ENCODE measurements around the gene SAT1. TPM values are rescaled to one million over a fixed set of nuclear protein-coding genes. Genes with fewer than 3 reads are reported as not detected.

The SAT1 gene
- total RNA-seq, 1 donor from 2014 or later: 716 TPM

DNA sequence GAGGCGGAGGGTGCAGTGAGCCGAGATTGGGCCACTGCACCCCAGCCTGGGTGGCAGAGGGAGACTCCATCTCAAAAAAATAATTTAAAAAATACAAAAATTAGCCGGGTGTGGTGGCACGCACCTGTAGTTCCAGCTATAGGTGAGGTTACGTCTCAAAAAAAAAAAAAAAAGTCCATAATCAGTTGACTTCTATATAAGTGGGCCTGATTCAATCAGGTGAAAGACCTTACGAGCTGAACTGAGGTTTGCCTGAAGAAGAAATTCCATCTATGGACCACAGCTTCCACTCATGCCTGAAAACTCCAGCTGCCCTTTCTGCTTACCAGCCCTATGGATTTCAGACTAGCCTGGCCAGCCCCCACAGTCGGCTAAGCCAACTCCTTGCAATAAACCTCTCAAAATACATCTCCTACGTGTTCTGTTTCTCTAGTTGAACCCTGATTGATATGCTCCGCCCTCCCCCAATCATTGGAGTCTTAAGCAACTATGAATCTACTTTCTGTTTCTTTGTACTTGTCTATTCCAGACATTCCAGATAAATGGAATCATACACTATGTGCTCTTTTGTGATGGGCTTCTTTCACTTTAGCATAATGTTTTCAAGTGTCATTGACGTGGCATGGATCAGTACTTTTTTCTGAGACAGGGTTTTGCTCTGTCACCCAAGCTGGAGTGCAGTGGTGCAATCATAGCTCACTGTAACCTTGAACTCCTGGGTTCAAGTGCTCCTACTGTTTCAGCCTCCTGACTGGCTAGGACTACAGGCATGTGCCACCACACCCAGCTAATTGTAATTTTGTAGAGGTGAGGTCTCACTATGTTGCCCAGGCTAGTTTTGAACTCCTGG lies 36.6 kb downstream of the SAT1 start:
- DNase-seq (no peak), ATAC-seq (peak in 1 of 2 donors; percentile 51)
- Histone ChIP-seq H3K27me3 (ENCODE audit: low read depth) (no peaks in the 10 kb centered on the region), H3K4me3 (no peak overlapping the region), H3K27ac (no peak overlapping the region), H3K36me3 (no peaks in the 10 kb centered on the region), H3K4me1 (no peaks in the 10 kb centered on the region), H3K9me3 (no peaks in the 10 kb centered on the region)
- TF ChIP-seq, protein P1, sequence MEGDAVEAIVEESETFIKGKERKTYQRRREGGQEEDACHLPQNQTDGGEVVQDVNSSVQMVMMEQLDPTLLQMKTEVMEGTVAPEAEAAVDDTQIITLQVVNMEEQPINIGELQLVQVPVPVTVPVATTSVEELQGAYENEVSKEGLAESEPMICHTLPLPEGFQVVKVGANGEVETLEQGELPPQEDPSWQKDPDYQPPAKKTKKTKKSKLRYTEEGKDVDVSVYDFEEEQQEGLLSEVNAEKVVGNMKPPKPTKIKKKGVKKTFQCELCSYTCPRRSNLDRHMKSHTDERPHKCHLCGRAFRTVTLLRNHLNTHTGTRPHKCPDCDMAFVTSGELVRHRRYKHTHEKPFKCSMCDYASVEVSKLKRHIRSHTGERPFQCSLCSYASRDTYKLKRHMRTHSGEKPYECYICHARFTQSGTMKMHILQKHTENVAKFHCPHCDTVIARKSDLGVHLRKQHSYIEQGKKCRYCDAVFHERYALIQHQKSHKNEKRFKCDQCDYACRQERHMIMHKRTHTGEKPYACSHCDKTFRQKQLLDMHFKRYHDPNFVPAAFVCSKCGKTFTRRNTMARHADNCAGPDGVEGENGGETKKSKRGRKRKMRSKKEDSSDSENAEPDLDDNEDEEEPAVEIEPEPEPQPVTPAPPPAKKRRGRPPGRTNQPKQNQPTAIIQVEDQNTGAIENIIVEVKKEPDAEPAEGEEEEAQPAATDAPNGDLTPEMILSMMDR (IDR thresholded peaks at IDR 0.05): no peak
- intact Hi-C loops (cut with DNase I): no loop called here

DNA sequence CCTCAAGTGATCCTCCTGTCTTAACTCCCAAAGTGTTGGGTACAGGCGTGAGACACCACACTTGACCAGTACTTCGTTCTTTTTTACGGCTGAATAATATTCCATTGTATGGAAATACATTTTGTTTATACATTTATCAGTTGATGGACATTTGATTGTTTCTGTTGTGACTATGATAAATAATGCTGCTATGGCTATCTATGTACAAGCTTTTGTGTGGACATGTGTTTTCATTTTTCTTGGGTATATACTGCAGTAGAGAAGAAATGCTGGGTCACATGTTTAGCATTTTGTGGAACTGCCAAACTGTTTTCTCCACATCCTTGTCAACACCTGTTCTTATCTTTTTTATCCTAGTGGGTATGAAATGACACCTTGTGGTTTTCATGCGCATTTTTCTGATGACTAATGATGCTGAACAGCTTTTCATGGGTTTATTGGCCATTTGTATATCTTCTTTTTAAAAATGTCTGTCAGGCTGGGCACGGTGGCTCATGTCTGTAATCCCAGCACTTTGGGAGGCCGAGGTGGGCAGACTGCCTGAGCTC lies 37.3 kb downstream of the SAT1 start:
- H3K27ac ChIP-seq: no peak overlapping the region
- TF ChIP-seq, protein P1 (IDR thresholded peaks at IDR 0.05): no peak
- ATAC-seq (no peak), DNase-seq (no peak)
- no peaks in the 10 kb centered on the region for H3K4me1 ChIP-seq
- intact Hi-C loops (cut with DNase I): no loop called here
- H3K4me3 ChIP-seq: no peak overlapping the region
- H3K27me3 ChIP-seq (ENCODE audit: low read depth): no peaks in the 10 kb centered on the region
- H3K9me3 ChIP-seq: no peaks in the 10 kb centered on the region
- no peaks in the 10 kb centered on the region for H3K36me3 ChIP-seq

DNA sequence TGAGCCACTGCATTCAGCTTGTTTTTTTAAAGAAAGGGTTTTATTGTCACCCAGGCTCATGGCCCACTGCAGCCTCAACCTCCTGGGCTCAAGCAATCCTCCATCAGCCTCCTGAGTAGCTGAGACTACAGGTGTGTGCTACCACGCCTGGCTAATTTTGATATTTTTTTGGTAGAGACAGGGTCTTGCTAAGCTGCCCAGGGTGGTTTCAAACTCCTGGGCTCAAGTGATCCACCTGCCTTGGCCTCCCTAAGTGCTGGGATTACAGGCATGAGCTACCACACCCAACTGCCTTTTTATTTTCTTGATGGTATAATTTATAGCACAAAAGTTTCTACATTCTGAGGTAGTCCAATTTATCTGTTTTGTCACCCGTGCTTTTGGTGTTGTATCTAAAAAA lies 38.9 kb downstream of the SAT1 start:
- ATAC-seq: no peak
- DNase-seq: no peak
- Histone ChIP-seq H3K4me3 (no peak overlapping the region), H3K27me3 (ENCODE audit: low read depth) (no peaks in the 10 kb centered on the region), H3K27ac (no peak overlapping the region), H3K9me3 (no peaks in the 10 kb centered on the region), H3K36me3 (no peaks in the 10 kb centered on the region), H3K4me1 (no peaks in the 10 kb centered on the region)
- intact Hi-C loops (cut with DNase I): no loop called here
- TF ChIP-seq, protein P1 (IDR thresholded peaks at IDR 0.05): no peak

DNA sequence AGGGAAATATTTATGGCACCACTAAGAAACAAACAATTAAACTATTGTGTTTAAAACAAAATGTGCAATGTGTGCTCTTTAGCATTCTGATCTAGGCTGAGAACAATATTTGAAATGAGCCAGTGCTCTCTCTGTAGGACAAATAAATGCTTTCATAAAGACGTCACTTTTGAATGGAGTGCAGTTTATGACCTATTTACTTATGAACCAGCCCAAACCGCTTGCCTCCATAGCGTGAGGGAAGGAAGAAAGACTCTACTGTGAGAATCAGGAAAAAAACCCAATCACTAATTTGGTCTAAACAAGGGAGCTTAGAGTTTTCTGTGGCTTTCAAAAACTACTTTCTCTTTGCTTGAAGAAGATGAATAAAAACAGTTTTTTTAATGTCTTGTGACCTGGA lies 39.4 kb downstream of the SAT1 start:
- Histone ChIP-seq H3K4me3 (no peak overlapping the region), H3K27ac (no peak overlapping the region), H3K9me3 (no peaks in the 10 kb centered on the region), H3K4me1 (no peaks in the 10 kb centered on the region), H3K27me3 (ENCODE audit: low read depth) (no peaks in the 10 kb centered on the region), H3K36me3 (no peaks in the 10 kb centered on the region)
- intact Hi-C loops (cut with DNase I): no loop called here
- no peak for DNase-seq
- TF ChIP-seq, protein P1 (IDR thresholded peaks at IDR 0.05): no peak
- peak in 1 of 2 donors; percentile 65 for ATAC-seq

DNA sequence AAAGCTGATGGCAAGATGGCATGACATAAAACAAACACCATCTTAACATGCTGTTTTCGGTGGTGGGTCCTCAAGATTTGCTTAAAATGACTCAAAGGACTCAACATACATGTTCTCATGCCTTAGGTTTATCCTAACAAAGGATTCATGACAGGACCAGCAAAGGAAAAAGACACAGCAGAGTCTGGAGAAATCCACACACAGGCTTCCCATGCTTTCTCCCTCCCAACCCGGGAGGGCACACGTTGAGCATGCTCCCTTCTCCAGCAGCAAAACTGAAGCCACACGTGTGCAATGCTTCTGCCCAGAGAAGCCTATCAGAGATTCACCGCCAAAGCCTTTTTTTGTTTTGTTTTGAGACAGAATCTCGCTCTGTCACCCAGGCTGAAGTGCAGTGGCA lies 39.9 kb downstream of the SAT1 start:
- intact Hi-C loops (cut with DNase I): no loop called here
- H3K27ac ChIP-seq: no peak overlapping the region
- ATAC-seq: no peak

More for the DNA sequence above, 39.9 kb downstream of the SAT1 start:
- H3K4me1 ChIP-seq: no peaks in the 10 kb centered on the region
- H3K4me3 ChIP-seq: no peak overlapping the region
- no peaks in the 10 kb centered on the region for H3K9me3 ChIP-seq
- TF ChIP-seq, protein P1 (IDR thresholded peaks at IDR 0.05): no peak
- no peaks in the 10 kb centered on the region for H3K27me3 ChIP-seq (ENCODE audit: low read depth)
- H3K36me3 ChIP-seq: no peaks in the 10 kb centered on the region
- DNase-seq: no peak

Data from lower lobe of right lung (tissue), 2 donors.